Fibroblast of villous mesenchyme (primary cell): Measurements from ENCODE around the gene SLC1A7. TPM values are rescaled to one million over a fixed set of nuclear protein-coding genes. Genes with fewer than 3 reads are reported as not detected.

ENCODE experiments used
- DNase-seq: peaks from one replicate; pipeline ENCODE4 v3.0.0-alpha.2; 2010; ENCODE audit warnings: low read depth
- H3K4me3 ChIP-seq: 2 replicates; pipeline ENCODE4 v1.5.1; 2011; ENCODE audit warnings: low read depth, mild to moderate bottlenecking, low read length
- total RNA-seq: library from RNA; depleted of rRNA; stranded (reverse); fragments of >200 nt; gene quantifications from 2 replicates; pipeline ENCODE4 v1.2.3, GENCODE V29; 2012
- TF ChIP-seq, protein P1 (sequence below): IDR thresholded peaks from 2 replicates; pipeline ENCODE4 v1.5.1; 2012; ENCODE audit warnings: low read depth, mild to moderate bottlenecking, low read length; ENCODE audit not compliant: insufficient read depth

Gene SLC1A7
- total RNA-seq, 1 donor: under 0.01 TPM

DNA sequence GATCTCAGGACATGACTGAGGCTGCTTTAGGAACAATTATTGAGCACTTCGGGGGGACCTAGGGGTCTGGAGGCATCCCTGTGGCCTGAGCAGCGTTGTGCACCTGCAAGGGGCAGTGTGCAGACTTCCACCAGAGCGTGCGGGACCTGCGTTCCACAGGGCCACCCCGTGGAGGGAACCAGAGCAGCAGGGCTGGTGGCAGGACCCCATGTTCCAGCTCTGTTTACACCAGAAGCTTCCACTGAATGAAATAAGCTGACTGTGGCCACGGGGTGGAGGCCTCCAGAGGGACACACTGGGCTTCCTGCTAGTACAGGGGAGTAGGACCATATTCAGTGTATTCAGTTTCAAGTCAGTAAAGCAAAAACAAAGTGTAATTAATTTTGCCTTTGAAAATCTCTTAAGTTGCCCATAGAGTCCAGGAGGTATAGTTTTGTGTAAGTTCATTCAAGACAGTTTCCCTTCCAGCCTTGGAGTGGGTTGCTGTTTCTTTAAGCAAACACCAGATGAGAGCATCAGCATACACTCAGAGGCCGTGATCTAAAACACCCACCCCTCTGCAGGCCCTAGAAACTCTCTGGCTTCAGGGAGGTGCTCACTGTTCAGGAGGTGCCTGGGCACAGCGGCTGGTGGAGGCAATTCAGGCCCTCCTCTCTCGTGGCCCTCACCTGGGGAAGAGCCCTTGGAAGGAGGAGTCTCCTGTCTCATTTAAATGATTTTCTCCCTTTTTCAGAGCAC is 16.6 kb downstream of the SLC1A7 start:
- no peak for DNase-seq
- TF ChIP-seq, protein P1, sequence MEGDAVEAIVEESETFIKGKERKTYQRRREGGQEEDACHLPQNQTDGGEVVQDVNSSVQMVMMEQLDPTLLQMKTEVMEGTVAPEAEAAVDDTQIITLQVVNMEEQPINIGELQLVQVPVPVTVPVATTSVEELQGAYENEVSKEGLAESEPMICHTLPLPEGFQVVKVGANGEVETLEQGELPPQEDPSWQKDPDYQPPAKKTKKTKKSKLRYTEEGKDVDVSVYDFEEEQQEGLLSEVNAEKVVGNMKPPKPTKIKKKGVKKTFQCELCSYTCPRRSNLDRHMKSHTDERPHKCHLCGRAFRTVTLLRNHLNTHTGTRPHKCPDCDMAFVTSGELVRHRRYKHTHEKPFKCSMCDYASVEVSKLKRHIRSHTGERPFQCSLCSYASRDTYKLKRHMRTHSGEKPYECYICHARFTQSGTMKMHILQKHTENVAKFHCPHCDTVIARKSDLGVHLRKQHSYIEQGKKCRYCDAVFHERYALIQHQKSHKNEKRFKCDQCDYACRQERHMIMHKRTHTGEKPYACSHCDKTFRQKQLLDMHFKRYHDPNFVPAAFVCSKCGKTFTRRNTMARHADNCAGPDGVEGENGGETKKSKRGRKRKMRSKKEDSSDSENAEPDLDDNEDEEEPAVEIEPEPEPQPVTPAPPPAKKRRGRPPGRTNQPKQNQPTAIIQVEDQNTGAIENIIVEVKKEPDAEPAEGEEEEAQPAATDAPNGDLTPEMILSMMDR: peak; percentile 3
- no peak overlapping the region for H3K4me3 ChIP-seq

DNA sequence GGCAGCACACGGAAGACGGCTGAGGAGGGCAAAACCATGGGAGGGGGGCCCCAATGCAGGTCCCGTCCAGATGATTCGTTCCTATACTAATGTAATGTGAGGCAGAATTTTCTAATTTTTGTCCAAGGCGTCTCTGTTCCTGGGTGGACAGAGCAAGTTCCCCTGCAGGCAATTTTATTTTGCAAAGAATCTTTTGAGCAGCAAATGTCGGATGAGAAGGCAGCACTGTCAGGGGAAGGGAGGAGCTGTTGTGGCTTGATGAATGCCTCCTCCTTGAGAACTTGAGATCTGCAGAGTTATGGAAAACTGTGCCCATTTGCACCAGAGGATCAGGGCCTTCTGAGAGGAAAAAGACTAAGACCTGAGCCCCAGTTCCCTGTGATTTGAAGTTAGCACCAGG is 17.3 kb downstream of the SLC1A7 start:
- no peak overlapping the region for H3K4me3 ChIP-seq
- DNase-seq: no peak
- TF ChIP-seq, protein P1: no peak

DNA sequence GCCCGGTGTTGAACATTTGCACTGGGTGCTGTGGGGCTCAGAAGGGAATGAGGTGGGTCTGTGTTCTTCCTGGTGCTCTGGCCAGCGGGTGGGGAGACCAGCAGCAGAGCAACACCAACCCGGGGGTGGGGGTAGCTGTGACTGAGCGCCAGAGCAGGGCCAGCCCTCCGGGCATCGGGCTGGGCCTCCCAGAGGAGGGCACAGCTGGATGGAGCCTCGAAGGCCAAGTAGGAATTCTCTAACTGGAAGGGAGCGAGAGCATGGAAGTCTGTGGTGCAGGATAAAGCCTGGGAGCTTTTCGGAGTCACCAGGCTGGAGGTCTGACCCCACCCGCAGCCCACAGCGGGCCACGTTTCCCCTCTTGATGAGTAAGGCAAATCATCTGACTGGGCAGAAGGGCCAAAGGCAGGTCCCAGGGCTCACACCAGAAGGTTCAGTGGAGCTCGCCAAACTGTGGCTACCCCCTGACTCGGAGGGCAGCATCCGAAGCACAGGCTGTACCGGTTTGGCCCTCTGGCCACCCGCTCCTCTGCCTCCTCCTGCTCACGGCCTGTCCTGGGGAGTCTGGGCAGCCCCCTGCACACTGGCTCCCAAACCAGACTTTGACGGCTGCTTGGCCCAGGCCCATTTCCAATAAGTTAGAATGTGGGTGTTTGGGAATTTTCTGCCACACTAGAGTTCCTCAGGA is 18.8 kb downstream of the SLC1A7 start:
- H3K4me3 ChIP-seq: no peak overlapping the region
- DNase-seq: peak; percentile 64
- TF ChIP-seq, protein P1: no peak

DNA sequence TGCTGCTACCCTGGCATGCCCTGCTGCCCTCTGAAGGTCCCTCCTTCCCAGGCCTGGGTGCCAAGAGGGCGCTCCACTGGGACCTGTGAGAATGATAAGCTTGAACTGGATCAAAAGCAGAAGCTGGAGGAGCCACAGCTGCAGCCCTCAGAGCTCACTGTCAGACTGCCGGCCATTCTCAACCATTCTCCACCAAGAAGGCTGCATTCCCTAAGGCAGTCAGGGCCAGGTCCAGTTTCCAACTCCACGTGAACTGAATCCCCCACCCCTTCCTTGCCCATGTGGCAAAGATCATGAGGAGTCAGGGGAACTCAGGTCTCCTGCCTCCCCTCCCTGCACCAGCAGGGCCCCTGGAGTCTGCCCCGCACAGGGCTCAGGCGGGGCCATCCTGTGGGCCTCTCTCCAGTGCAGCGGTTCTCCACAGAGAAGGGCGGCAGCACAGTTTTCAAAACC is 19.5 kb downstream of the SLC1A7 start:
- DNase-seq: no peak
- TF ChIP-seq, protein P1: no peak
- H3K4me3 ChIP-seq: no peak overlapping the region

DNA sequence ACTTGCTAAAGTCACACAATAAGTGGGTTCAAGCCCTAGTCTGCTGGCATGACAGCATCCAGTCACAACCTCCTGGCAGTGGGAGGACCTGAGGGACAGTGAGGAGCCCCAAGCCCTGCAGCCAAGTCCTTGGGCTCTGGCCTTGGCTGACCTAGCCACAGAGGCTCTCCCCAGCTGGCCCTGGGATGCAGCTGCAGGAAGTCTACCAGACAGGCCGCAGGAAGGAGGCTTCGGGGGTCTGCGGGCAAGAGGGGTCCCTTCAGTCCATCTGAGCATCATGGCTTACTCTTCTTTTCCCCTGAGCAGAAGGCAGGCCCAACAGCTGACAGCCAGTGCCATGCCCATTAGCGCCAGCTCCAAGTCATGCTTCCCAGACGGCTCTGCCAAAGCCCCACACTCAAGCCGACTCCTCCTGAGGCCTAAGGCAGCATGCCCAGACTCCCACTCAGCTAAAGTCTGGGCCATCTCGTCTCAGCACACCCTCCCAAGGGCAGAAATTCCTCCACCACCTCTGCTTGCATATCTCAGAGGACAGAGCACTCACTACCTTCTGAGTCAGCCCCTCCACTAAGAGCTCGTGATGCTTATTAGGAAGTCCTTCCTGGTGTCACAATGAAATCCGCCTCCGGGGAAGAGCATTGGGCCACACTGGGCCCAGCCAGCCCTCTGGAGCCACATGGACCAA is 20.1 kb downstream of the SLC1A7 start:
- H3K4me3 ChIP-seq: no peak overlapping the region
- no peak for DNase-seq
- TF ChIP-seq, protein P1: no peak

DNA sequence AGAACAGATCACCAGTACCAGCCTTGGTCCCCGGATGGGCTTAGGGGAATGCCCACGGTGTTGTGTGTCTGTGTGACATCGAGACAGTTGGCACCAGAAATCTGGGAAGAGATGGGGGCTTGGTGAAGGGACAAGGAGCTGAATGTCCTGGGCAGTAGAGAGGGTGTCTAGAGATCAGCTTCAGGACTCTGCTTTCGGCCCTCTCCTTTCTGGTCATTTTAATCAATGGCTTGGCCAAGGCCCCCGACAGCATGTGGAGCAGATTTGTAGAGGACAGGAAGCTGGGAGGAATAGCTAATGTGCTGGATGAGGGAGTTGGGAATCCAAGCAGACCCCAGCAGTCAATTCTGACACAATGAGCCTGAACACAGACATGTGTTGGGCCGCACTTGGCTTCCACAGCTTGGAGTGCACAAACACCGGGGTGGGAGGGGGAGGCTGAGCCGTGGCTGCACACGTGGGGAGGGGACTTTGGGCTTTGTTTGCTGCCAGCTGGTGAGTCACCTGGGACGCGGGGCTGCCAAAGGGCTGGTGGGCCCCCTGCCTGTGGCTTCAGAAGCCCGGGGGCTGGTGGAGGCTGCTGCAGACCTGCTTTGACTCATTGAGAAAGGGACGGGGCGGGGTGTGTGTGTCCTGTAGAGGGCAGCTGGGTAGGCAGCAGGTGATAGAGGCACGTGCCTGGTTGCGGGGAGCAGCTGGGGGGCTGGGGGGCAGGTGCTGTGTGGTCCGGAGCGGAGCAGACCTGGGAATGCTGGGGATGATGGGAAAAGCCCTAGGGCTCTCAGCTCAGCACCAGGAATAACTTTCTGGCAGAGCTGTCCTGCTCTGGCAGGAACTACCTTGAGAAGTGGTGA is 20.9 kb downstream of the SLC1A7 start:
- TF ChIP-seq, protein P1: no peak
- H3K4me3 ChIP-seq: no peak overlapping the region
- DNase-seq: no peak
